Measurements from ENCODE around the gene AGFG2.
"Not testable (repeated sequence)": the region's sequence is repeated elsewhere in the genome, so short reads cannot be mapped to it uniquely, and the experiment has no call there.

Gene AGFG2

GRCh38 chr7:100562195-100563099, 23.4 kb downstream of the AGFG2 start:
- Histone ChIP-seq H3K4me1 (peaks cover 3% of the 10 kb centered on the region; the same call in 1 of the 2 replicates), H3K36me3 (no peaks in the 10 kb centered on the region), H3K9me3 (no peaks in the 10 kb centered on the region), H3K27me3 (no peaks in the 10 kb centered on the region), H3K4me3 (ENCODE audit: low read depth, low read length) (no peak overlapping the region)
- no peak for DNase-seq
- TF ChIP-seq CTCF (IDR thresholded peaks at IDR 0.05; ENCODE audit: low read depth, low read length) = no peak

GRCh38 chr7:100563100-100563564, 24.1 kb downstream of the AGFG2 start:
- no peak for TF ChIP-seq CTCF (IDR thresholded peaks at IDR 0.05; ENCODE audit: low read depth, low read length)
- H3K4me3 ChIP-seq (ENCODE audit: low read depth, low read length) = no peak overlapping the region
- no peaks in the 10 kb centered on the region for H3K36me3 ChIP-seq
- DNase-seq = no peak
- no peaks in the 10 kb centered on the region for H3K9me3 ChIP-seq
- H3K4me1 ChIP-seq = peaks cover 10% of the 10 kb centered on the region
- no peaks in the 10 kb centered on the region for H3K27me3 ChIP-seq

- H3K36me3 ChIP-seq = no peaks in the 10 kb centered on the region
- peaks cover 11% of the 10 kb centered on the region for H3K4me1 ChIP-seq
- no peak overlapping the region for H3K4me3 ChIP-seq (ENCODE audit: low read depth, low read length)
- no peaks in the 10 kb centered on the region for H3K27me3 ChIP-seq
- TF ChIP-seq CTCF (IDR thresholded peaks at IDR 0.05; ENCODE audit: low read depth, low read length) = peak; percentile 97
- peak; percentile 86 for DNase-seq
- no peaks in the 10 kb centered on the region for H3K9me3 ChIP-seq
These were observed 24.9 kb downstream of the AGFG2 start for GRCh38 chr7:100563809-100564400.

GRCh38 chr7:100564405-100564804, 25.4 kb downstream of the AGFG2 start:
- not testable (repeated sequence) for DNase-seq; H3K27me3 ChIP-seq; H3K9me3 ChIP-seq; H3K4me3 ChIP-seq (ENCODE audit: low read depth, low read length); H3K36me3 ChIP-seq
- peaks cover 11% of the 10 kb centered on the region for H3K4me1 ChIP-seq

GRCh38 chr7:100565133-100565571, 26.1 kb downstream of the AGFG2 start:
- Histone ChIP-seq H3K27me3 (peaks cover 3% of the 10 kb centered on the region), H3K4me3 (ENCODE audit: low read depth, low read length) (no peak overlapping the region), H3K36me3 (no peaks in the 10 kb centered on the region), H3K9me3 (no peaks in the 10 kb centered on the region), H3K4me1 (peaks cover 11% of the 10 kb centered on the region)
- TF ChIP-seq CTCF (IDR thresholded peaks at IDR 0.05; ENCODE audit: low read depth, low read length) = no peak
- DNase-seq = no peak

- no peaks in the 10 kb centered on the region for H3K36me3 ChIP-seq
- peaks cover 4% of the 10 kb centered on the region for H3K27me3 ChIP-seq
- DNase-seq = no peak
- H3K4me1 ChIP-seq = peaks cover 11% of the 10 kb centered on the region
- H3K9me3 ChIP-seq = no peaks in the 10 kb centered on the region
- TF ChIP-seq CTCF (IDR thresholded peaks at IDR 0.05; ENCODE audit: low read depth, low read length) = no peak
- no peak overlapping the region for H3K4me3 ChIP-seq (ENCODE audit: low read depth, low read length)
These were observed 27.1 kb downstream of the AGFG2 start for GRCh38 chr7:100566018-100566531.
